ENCODE results near the gene DNAJB14. TPM values are rescaled to one million over a fixed set of nuclear protein-coding genes. Genes with fewer than 3 reads are reported as not detected.

Gene DNAJB14
- polyA plus RNA-seq, 1 of the 3 experiments (the other 2 are of a cell fraction) = 23.8 TPM

GRCh38 chr4:99875071-99875470 is 71.3 kb downstream of the DNAJB14 start (continued):
- no peak for TF ChIP-seq CTCF (IDR thresholded peaks at IDR 0.05)
- TF ChIP-seq NRF1 (IDR thresholded peaks at IDR 0.05; ENCODE audit: low read depth, low read length) = no peak
- TF ChIP-seq RCOR1 (IDR thresholded peaks at IDR 0.05; ENCODE audit: low read length) = no peak
- no peak for TF ChIP-seq SMC3 (IDR thresholded peaks at IDR 0.05; ENCODE audit: low read depth, low read length)

- Histone ChIP-seq H3K9ac (no peak overlapping the region), H3K36me3 (replicated peaks in 1 of 2; ENCODE audit: control insufficient read depth in 1 of 2, insufficient read depth in 2 of 2, low read length in 1 of 2) (no peaks in the 10 kb centered on the region), H3K4me3 (ENCODE audit: low read depth in 2 of 2, low read length in 1 of 2) (no peak overlapping the region), H3K79me2 (ENCODE audit: insufficient read depth) (no peaks in the 10 kb centered on the region), H3K27me3 (ENCODE audit: insufficient read depth) (no peaks in the 10 kb centered on the region), H3K9me2 (no peaks in the 10 kb centered on the region), H3F3A (replicated peaks; ENCODE audit: insufficient read depth) (no peaks in the 10 kb centered on the region), H3K27ac (ENCODE audit: low read depth in 2 of 2, low read length in 1 of 2) (no peak overlapping the region), H2AFZ (ENCODE audit: low read depth) (no peak overlapping the region), H4K20me1 (ENCODE audit: insufficient read depth) (no peaks in the 10 kb centered on the region), H3K4me2 (no peak overlapping the region), H3K4me1 (ENCODE audit: control insufficient read depth in 1 of 2, insufficient read depth in 2 of 2, low read depth in 1 of 2, low read length in 1 of 2) (no peaks in the 10 kb centered on the region; a peak in 2 of 4 replicates), H3K9me3 (no peaks in the 10 kb centered on the region)
- TF ChIP-seq NRF1 (IDR thresholded peaks at IDR 0.05; ENCODE audit: low read depth, low read length) = no peak
- TF ChIP-seq RCOR1 (IDR thresholded peaks at IDR 0.05; ENCODE audit: low read length) = no peak
- ChIA-PET POLR2A (no interaction called here), CTCF (no interaction called here)
- DNase-seq = no peak
Observed at GRCh38 chr4:99872570-99872969, 73.8 kb downstream of the DNAJB14 start.

GRCh38 chr4:99868126-99868596 is 78.3 kb downstream of the DNAJB14 start:
- Histone ChIP-seq H3K27me3 (ENCODE audit: insufficient read depth) (no peaks in the 10 kb centered on the region), H4K20me1 (ENCODE audit: insufficient read depth) (no peaks in the 10 kb centered on the region), H3K27ac (ENCODE audit: low read depth in 2 of 2, low read length in 1 of 2) (peak overlapping the region; percentile 17 to 53; a peak in 1 of 4 replicates), H3K9me3 (no peaks in the 10 kb centered on the region), H2AFZ (ENCODE audit: low read depth) (0 out of 2 replicates have a peak overlapping the region, but pooled peaks have one; percentile 36), H3K9me2 (no peaks in the 10 kb centered on the region), H3K4me2 (0 out of 2 replicates have a peak overlapping the region, but pooled peaks have one; percentile 3), H3K79me2 (ENCODE audit: insufficient read depth) (no peaks in the 10 kb centered on the region), H3K4me3 (ENCODE audit: low read depth in 2 of 2, low read length in 1 of 2) (no peak overlapping the region), H3F3A (replicated peaks; ENCODE audit: insufficient read depth) (no peaks in the 10 kb centered on the region), H3K9ac (no peak overlapping the region), H3K36me3 (replicated peaks in 1 of 2; ENCODE audit: control insufficient read depth in 1 of 2, insufficient read depth in 2 of 2, low read length in 1 of 2) (no peaks in the 10 kb centered on the region), H3K4me1 (ENCODE audit: control insufficient read depth in 1 of 2, insufficient read depth in 2 of 2, low read depth in 1 of 2, low read length in 1 of 2) (no peaks in the 10 kb centered on the region; a peak in 2 of 4 replicates)
- CTCF ChIA-PET = no interaction called here
- no peak for DNase-seq
- POLR2A ChIA-PET = no interaction called here
- WGBS (ENCODE audit: low lambda C conversion rate) = 51% methylated on average over 8 of the region's 8 CpGs
- peak; percentile 87 for TF ChIP-seq TCF12 (IDR thresholded peaks at IDR 0.05)
- no peak for TF ChIP-seq TAF1 (IDR thresholded peaks at IDR 0.05; ENCODE audit: borderline replicate concordance, low read depth, low read length)
- TF ChIP-seq ZBTB33 (IDR thresholded peaks at IDR 0.05; ENCODE audit: borderline replicate concordance, low read depth) = no peak
- TF ChIP-seq YY1 (IDR thresholded peaks at IDR 0.05; ENCODE audit: low read depth) = no peak
- TF ChIP-seq SIN3A (IDR thresholded peaks at IDR 0.05; ENCODE audit: borderline replicate concordance, low read depth, low read length) = no peak
- TF ChIP-seq GATA2 (CRISPR knock-in tag; IDR thresholded peaks at IDR 0.05) = no peak
- no peak for TF ChIP-seq RFX5 (IDR thresholded peaks at IDR 0.05; ENCODE audit: low read length)
- no peak for TF ChIP-seq MAX (IDR thresholded peaks at IDR 0.05; ENCODE audit: low read depth)
- 0 out of 2 replicates have a peak, but pooled peaks have one; percentile 4 for TF ChIP-seq JUND (IDR thresholded peaks at IDR 0.05)
- no peak; the same call in 1 of the 2 replicates for TF ChIP-seq NFIC (IDR thresholded peaks at IDR 0.05; ENCODE audit: borderline replicate concordance)
- TF ChIP-seq FOXJ3 (CRISPR knock-in tag; IDR thresholded peaks at IDR 0.05) = no peak
- TF ChIP-seq PBX3 (IDR thresholded peaks at IDR 0.05) = 0 out of 2 replicates have a peak, but pooled peaks have one; percentile 3
- TF ChIP-seq FOSL2 (IDR thresholded peaks at IDR 0.05; ENCODE audit: borderline replicate concordance, low read depth) = 0 out of 2 replicates have a peak, but pooled peaks have one; percentile 24
- TF ChIP-seq POLR2AphosphoS5 (IDR thresholded peaks at IDR 0.05; ENCODE audit: low read depth, low read length) = no peak; the same call in 1 of the 2 replicates
- no peak for TF ChIP-seq CTCF (IDR thresholded peaks at IDR 0.05)
- TF ChIP-seq EZH2phosphoT487 (IDR thresholded peaks at IDR 0.05; ENCODE audit: borderline replicate concordance, low read depth) = no peak

Data from SK-N-SH (cell line).